Measurements from ENCODE around the gene TCHHL1. TPM values are rescaled to one million over a fixed set of nuclear protein-coding genes. Genes with fewer than 3 reads are reported as not detected.

TCHHL1 gene
- total RNA-seq, 4 donors from 2014 or later: 6.6 TPM; not detected in 3

DNA sequence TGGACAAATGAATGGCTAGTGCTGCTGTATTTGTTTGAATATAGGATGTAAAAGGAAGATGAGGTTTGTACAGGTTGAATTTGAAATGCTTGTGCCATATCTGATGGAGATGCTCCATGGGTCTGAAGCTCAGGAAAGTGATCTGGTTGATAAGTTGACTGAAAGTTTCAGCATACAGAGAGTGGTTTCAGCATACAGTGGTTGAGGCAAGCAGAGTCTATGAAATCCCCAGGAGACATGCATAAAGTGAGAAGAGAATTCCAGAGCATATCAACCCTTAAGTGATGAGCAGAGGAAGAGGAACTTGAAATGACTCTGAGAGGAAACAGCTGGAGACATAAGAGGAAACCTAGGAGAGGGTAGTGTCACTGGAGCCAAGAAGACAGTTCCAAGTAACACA is 21.7 kb downstream of the TCHHL1 start:
- no peak overlapping the region for H3K4me3 ChIP-seq (ENCODE audit: low read depth, poor library complexity, severe bottlenecking)
- TF ChIP-seq POLR2A (IDR thresholded peaks at IDR 0.05): no peak
- TF ChIP-seq, protein P1, sequence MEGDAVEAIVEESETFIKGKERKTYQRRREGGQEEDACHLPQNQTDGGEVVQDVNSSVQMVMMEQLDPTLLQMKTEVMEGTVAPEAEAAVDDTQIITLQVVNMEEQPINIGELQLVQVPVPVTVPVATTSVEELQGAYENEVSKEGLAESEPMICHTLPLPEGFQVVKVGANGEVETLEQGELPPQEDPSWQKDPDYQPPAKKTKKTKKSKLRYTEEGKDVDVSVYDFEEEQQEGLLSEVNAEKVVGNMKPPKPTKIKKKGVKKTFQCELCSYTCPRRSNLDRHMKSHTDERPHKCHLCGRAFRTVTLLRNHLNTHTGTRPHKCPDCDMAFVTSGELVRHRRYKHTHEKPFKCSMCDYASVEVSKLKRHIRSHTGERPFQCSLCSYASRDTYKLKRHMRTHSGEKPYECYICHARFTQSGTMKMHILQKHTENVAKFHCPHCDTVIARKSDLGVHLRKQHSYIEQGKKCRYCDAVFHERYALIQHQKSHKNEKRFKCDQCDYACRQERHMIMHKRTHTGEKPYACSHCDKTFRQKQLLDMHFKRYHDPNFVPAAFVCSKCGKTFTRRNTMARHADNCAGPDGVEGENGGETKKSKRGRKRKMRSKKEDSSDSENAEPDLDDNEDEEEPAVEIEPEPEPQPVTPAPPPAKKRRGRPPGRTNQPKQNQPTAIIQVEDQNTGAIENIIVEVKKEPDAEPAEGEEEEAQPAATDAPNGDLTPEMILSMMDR (IDR thresholded peaks at IDR 0.05): no peak
- DNase-seq (ENCODE audit: low spot score in 2 of 2): no peak
- intact Hi-C loops (cut with DNase I; ENCODE audit: low total_unique reads): loop anchor here (10.0 kb wide), 1 partner anchor 68 kb away; no protein-coding TSS in a partner anchor

- DNase-seq (ENCODE audit: low spot score in 2 of 2): no peak
- intact Hi-C loops (cut with DNase I; ENCODE audit: low total_unique reads): loop anchor here (10.0 kb wide), 1 partner anchor 73 kb away; no protein-coding TSS in a partner anchor
- H3K4me3 ChIP-seq (ENCODE audit: low read depth, poor library complexity, severe bottlenecking): no peak overlapping the region
- TF ChIP-seq POLR2A (IDR thresholded peaks at IDR 0.05): no peak
- TF ChIP-seq, protein P1 (IDR thresholded peaks at IDR 0.05): no peak
These were observed 26.9 kb downstream of the TCHHL1 start for GRCh38 chr1:152061952-152062351.

- no peak for TF ChIP-seq POLR2A (IDR thresholded peaks at IDR 0.05)
- TF ChIP-seq, protein P1 (IDR thresholded peaks at IDR 0.05): no peak
- no peak overlapping the region for H3K4me3 ChIP-seq (ENCODE audit: low read depth, poor library complexity, severe bottlenecking)
- 80 to 82% methylated on average over 13 of the region's 13 CpGs for WGBS, 2 donors
- intact Hi-C loops (cut with DNase I; ENCODE audit: low total_unique reads): loop anchor here (5.0 kb wide), 1 partner anchor 409 kb away; no protein-coding TSS in a partner anchor
- DNase-seq (ENCODE audit: low spot score in 2 of 2): no peak
These were observed 35.5 kb downstream of the TCHHL1 start for GRCh38 chr1:152053375-152053774.

- peak; percentile 89 to 97 for DNase-seq (ENCODE audit: low spot score in 2 of 2)
- intact Hi-C loops (cut with DNase I; ENCODE audit: low total_unique reads): loop anchor here (5.0 kb wide), 1 partner anchor 410 kb away; no protein-coding TSS in a partner anchor
- TF ChIP-seq POLR2A (IDR thresholded peaks at IDR 0.05): no peak
- TF ChIP-seq, protein P1 (IDR thresholded peaks at IDR 0.05): peak in 1 of 3 donors; percentile 86
- no peak overlapping the region for H3K4me3 ChIP-seq (ENCODE audit: low read depth, poor library complexity, severe bottlenecking)
- 28 to 29% methylated on average over 11 of the region's 11 CpGs for WGBS, 2 donors
These were observed 36.3 kb downstream of the TCHHL1 start for GRCh38 chr1:152052606-152053005.

DNA sequence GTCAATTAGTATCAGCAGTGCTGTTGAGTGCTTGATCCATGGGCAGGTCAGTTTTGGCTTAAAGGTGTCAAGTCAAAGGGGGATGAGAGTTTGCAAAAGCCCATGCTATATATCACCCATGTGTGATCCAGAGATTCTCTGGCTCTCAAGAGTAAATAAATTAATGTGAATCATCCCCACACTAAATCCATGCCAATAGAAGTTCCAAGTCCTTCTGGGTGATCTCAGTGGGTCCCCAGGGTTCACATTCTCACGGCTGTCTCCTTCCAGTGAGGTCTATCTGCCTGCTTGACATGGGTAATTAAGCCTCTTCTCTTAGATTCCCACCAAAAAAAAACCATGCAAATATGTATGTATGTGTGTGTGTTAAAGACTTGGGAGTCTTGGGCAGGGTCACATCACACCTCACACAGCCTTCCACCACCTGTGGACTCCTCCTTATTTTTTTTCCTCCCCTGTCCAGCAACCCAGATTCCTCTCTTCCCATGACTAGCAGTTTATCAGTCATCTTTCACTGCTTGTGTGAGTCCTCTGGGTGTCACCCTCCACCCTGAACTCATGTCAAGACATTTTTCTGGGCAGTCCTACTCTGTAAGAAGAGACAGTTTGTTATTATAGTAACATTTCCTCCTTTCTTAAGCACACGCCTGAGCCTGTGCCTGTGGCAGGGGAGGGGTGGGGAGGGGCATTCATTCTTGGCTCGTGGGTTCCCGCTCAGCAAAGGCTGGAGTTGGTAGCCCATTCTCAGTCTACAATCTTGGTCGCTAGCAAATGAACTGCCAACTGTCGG is 37.8 kb downstream of the TCHHL1 start:
- no peak for TF ChIP-seq POLR2A (IDR thresholded peaks at IDR 0.05)
- TF ChIP-seq, protein P1 (IDR thresholded peaks at IDR 0.05): no peak
- WGBS, 2 donors: 24 to 37% methylated on average over 6 of the region's 6 CpGs

More for the DNA sequence above, 37.8 kb downstream of the TCHHL1 start:
- intact Hi-C loops (cut with DNase I; ENCODE audit: low total_unique reads): loop anchor here (2.0 to 5.0 kb wide), 2 partner anchors 132 to 411 kb away; no protein-coding TSS in a partner anchor
- no peak overlapping the region for H3K4me3 ChIP-seq (ENCODE audit: low read depth, poor library complexity, severe bottlenecking)
- no peak for DNase-seq (ENCODE audit: low spot score in 2 of 2)

Data from lower leg skin (tissue), 4 donors.